Measurements from ENCODE around the gene NEURL1. TPM values are rescaled to one million over a fixed set of nuclear protein-coding genes. Genes with fewer than 3 reads are reported as not detected.
A peak's percentile ranks its signal among the peaks of the same experiment; 100 is the strongest.

NEURL1 gene
- total RNA-seq, 1 donor from 2014 or later, result 0.05 TPM

GRCh38 chr10:103457896-103458583, 35.5 kb upstream of the NEURL1 start:
- intact Hi-C loops (cut with DNase I), result no loop called here
- ATAC-seq (ENCODE audit: poor library complexity) (no peak), DNase-seq (no peak)

- DNase-seq (no peak), ATAC-seq (ENCODE audit: poor library complexity) (no peak)
- intact Hi-C loops (cut with DNase I), result no loop called here
Observed at GRCh38 chr10:103458720-103459119, 34.8 kb upstream of the NEURL1 start, which contains the start of gene CALHM1. CALHM1 (minus strand) TSS chr10:103458900; CDS start chr10:103458751, 149 bp downstream.

GRCh38 chr10:103459615-103460014, 33.9 kb upstream of the NEURL1 start:
- ATAC-seq (ENCODE audit: poor library complexity) (no peak), DNase-seq (no peak)
- intact Hi-C loops (cut with DNase I), result no loop called here

- DNase-seq (no peak), ATAC-seq (ENCODE audit: poor library complexity) (no peak)
- intact Hi-C loops (cut with DNase I), result no loop called here
Observed at GRCh38 chr10:103463499-103463898, 30.0 kb upstream of the NEURL1 start.

- intact Hi-C loops (cut with DNase I), result no loop called here
- no peak for DNase-seq
- ATAC-seq (ENCODE audit: poor library complexity), result no peak
Observed at GRCh38 chr10:103465411-103466179, 27.9 kb upstream of the NEURL1 start.

- ATAC-seq (ENCODE audit: poor library complexity) (no peak), DNase-seq (no peak)
- intact Hi-C loops (cut with DNase I), result no loop called here
Observed at GRCh38 chr10:103466734-103467133, 26.8 kb upstream of the NEURL1 start.

GRCh38 chr10:103467406-103467805, 26.1 kb upstream of the NEURL1 start:
- ATAC-seq (ENCODE audit: poor library complexity), result no peak
- intact Hi-C loops (cut with DNase I), result no loop called here

GRCh38 chr10:103469201-103469600, 24.3 kb upstream of the NEURL1 start:
- no peak for DNase-seq
- intact Hi-C loops (cut with DNase I), result no loop called here
- ATAC-seq (ENCODE audit: poor library complexity), result no peak

More at GRCh38 chr10:103467406-103467805, 26.1 kb upstream of the NEURL1 start:
- no peak for DNase-seq

GRCh38 chr10:103470761-103471653, 22.5 kb upstream of the NEURL1 start:
- intact Hi-C loops (cut with DNase I), result no loop called here
- ATAC-seq (ENCODE audit: poor library complexity), result peak; percentile 76
- DNase-seq, result peak; percentile 75

GRCh38 chr10:103472005-103472404, 21.5 kb upstream of the NEURL1 start:
- no peak for ATAC-seq (ENCODE audit: poor library complexity)
- intact Hi-C loops (cut with DNase I), result no loop called here
- no peak for DNase-seq

GRCh38 chr10:103473261-103473671, 20.2 kb upstream of the NEURL1 start:
- intact Hi-C loops (cut with DNase I), result no loop called here
- no peak for ATAC-seq (ENCODE audit: poor library complexity)
- no peak for DNase-seq

GRCh38 chr10:103474077-103474476, 19.4 kb upstream of the NEURL1 start:
- intact Hi-C loops (cut with DNase I), result no loop called here
- ATAC-seq (ENCODE audit: poor library complexity), result no peak
- no peak for DNase-seq

- ATAC-seq (ENCODE audit: poor library complexity) (no peak), DNase-seq (no peak)
- intact Hi-C loops (cut with DNase I), result no loop called here
Observed at GRCh38 chr10:103475437-103475836, 18.1 kb upstream of the NEURL1 start.

- DNase-seq (no peak), ATAC-seq (ENCODE audit: poor library complexity) (no peak)
Observed at GRCh38 chr10:103476046-103476768, 17.3 kb upstream of the NEURL1 start.

GRCh38 chr10:103478671-103479070, 14.8 kb upstream of the NEURL1 start:
- DNase-seq (no peak), ATAC-seq (ENCODE audit: poor library complexity) (no peak)
- intact Hi-C loops (cut with DNase I), result no loop called here

More at GRCh38 chr10:103476046-103476768, 17.3 kb upstream of the NEURL1 start:
- intact Hi-C loops (cut with DNase I), result no loop called here

- no peak for ATAC-seq (ENCODE audit: poor library complexity)
- no peak for DNase-seq
- intact Hi-C loops (cut with DNase I), result no loop called here
Observed at GRCh38 chr10:103479135-103479534, 14.4 kb upstream of the NEURL1 start, which contains the start of gene CALHM3. CALHM3 (minus strand) TSS chr10:103479240; CDS start chr10:103479032, 208 bp downstream.

- intact Hi-C loops (cut with DNase I), result no loop called here
- ATAC-seq (ENCODE audit: poor library complexity), result no peak
Observed at GRCh38 chr10:103480521-103480920, 13.0 kb upstream of the NEURL1 start.

GRCh38 chr10:103481974-103482531, 11.5 kb upstream of the NEURL1 start:
- ATAC-seq (ENCODE audit: poor library complexity) (peak; percentile 69), DNase-seq (no peak)
- intact Hi-C loops (cut with DNase I), result no loop called here

More at GRCh38 chr10:103480521-103480920, 13.0 kb upstream of the NEURL1 start:
- no peak for DNase-seq
